NCI-H1694 treated with DMSO at 0.1 percent for 48 hours (cell line): ENCODE results near the gene IZUMO4.

ENCODE experiments used
- DNase-seq: peaks from one replicate; lab custom pipeline; 2025; lab: John Stamatoyannopoulos, UW

The IZUMO4 gene

GRCh38 chr19:2108251-2109016 lies 11.7 kb downstream of the IZUMO4 start:
- DNase-seq: no peak

GRCh38 chr19:2109046-2109864 lies 12.5 kb downstream of the IZUMO4 start:
- DNase-seq: no peak

- DNase-seq: no peak
Observed at GRCh38 chr19:2110822-2111221, 14.1 kb downstream of the IZUMO4 start.

GRCh38 chr19:2111425-2111824 lies 14.7 kb downstream of the IZUMO4 start:
- DNase-seq: no peak

GRCh38 chr19:2111886-2112285 lies 15.2 kb downstream of the IZUMO4 start:
- DNase-seq: no peak

GRCh38 chr19:2112516-2113320 lies 16.0 kb downstream of the IZUMO4 start:
- no peak for DNase-seq

- no peak for DNase-seq
Observed at GRCh38 chr19:2113439-2114211, 16.9 kb downstream of the IZUMO4 start.

GRCh38 chr19:2114218-2114617 lies 17.5 kb downstream of the IZUMO4 start:
- no peak for DNase-seq

- DNase-seq: no peak
Observed at GRCh38 chr19:2114821-2115220, 18.1 kb downstream of the IZUMO4 start.

GRCh38 chr19:2115324-2115723 lies 18.6 kb downstream of the IZUMO4 start:
- no peak for DNase-seq

GRCh38 chr19:2115911-2116426 lies 19.3 kb downstream of the IZUMO4 start:
- no peak for DNase-seq

GRCh38 chr19:2116507-2116906 lies 19.8 kb downstream of the IZUMO4 start:
- no peak for DNase-seq

GRCh38 chr19:2117215-2117960 lies 20.7 kb downstream of the IZUMO4 start:
- DNase-seq: no peak

- no peak for DNase-seq
Observed at GRCh38 chr19:2118438-2118837, 21.7 kb downstream of the IZUMO4 start.

GRCh38 chr19:2119921-2120785 lies 23.4 kb downstream of the IZUMO4 start:
- no peak for DNase-seq

GRCh38 chr19:2120821-2121220 lies 24.1 kb downstream of the IZUMO4 start:
- DNase-seq: no peak

- DNase-seq: no peak
Observed at GRCh38 chr19:2121416-2122051, 24.8 kb downstream of the IZUMO4 start.

- no peak for DNase-seq
Observed at GRCh38 chr19:2122251-2122650, 25.5 kb downstream of the IZUMO4 start.

- DNase-seq: no peak
Observed at GRCh38 chr19:2122982-2123381, 26.3 kb downstream of the IZUMO4 start.
